Measurements from ENCODE around the gene PPT2. TPM values are rescaled to one million over a fixed set of nuclear protein-coding genes. Genes with fewer than 3 reads are reported as not detected.

The PPT2 gene
- total and polyA plus RNA-seq, 2 of the 8 experiments (the other 6 are each of a cell fraction or from before 2014, with no cell fraction given), result 24.1 to 39.5 TPM

DNA sequence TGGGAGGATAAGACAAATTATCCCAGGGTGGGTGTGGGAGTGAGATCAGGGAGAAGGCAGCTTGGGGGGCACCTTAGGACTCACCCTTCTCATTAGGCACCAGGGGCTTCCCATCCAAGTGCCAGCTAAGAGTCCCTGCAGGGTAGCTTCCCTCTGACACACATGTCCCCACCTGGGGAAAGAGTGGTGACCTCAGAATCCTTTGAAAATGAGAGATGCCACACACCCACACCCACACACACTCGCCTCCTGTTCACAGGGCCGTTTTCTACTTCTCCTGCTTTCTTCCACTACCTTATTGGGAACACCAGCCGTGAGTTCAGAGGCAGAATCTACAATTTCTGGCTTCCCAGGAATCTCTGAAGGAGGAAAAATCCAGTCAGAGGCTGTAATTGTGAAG lies 29.1 kb downstream of the PPT2 start (continued):
- no peak for TF ChIP-seq RAD21 (IDR thresholded peaks at IDR 0.05 in 1 of 2, conservative IDR thresholded peaks at IDR 0.05 in 1 of 2; ENCODE audit: low read depth in 2 of 2, low read length in 2 of 2)

All from H1 (cell line).